Activated CD8-positive, alpha-beta memory T cell treated with anti-CD3 and anti-CD28 coated beads, Interleukin-2, amount 50 U/mL, for 24 hours (primary cell): ENCODE measurements around the gene LRRFIP1.
"Not testable (repeated sequence)": the region's sequence is repeated elsewhere in the genome, so short reads cannot be mapped to it uniquely, and the experiment has no call there.

ENCODE experiments used
- DNase-seq: peaks from one replicate; pipeline ENCODE4 v3.0.0-alpha.2; 2020; ENCODE audit errors: extremely low read depth

LRRFIP1 gene

GRCh38 chr2:237782181-237782580 is 154.8 kb downstream of the LRRFIP1 start:
- DNase-seq, result no peak

- not testable (repeated sequence) for DNase-seq
Measured at GRCh38 chr2:237783678-237784077, 156.3 kb downstream of the LRRFIP1 start.

- DNase-seq, result no peak
Measured at GRCh38 chr2:237786936-237787335, 159.5 kb downstream of the LRRFIP1 start.

GRCh38 chr2:237790353-237790752 is 163.0 kb downstream of the LRRFIP1 start:
- DNase-seq, result no peak

- DNase-seq, result no peak
Measured at GRCh38 chr2:237791977-237792727, 164.8 kb downstream of the LRRFIP1 start.

GRCh38 chr2:237797253-237797652 is 169.9 kb downstream of the LRRFIP1 start:
- no peak for DNase-seq

GRCh38 chr2:237798236-237799059 is 171.1 kb downstream of the LRRFIP1 start, which contains the start of gene RBM44:
Gene RBM44, plus strand, starts transcription at chr2:237798779. Its CDS starts 14,831 bp downstream, at chr2:237813610.
- DNase-seq, result no peak

GRCh38 chr2:237799060-237799428 is 171.7 kb downstream of the LRRFIP1 start:
- DNase-seq, result no peak

- no peak for DNase-seq
Measured at GRCh38 chr2:237801466-237801865, 174.1 kb downstream of the LRRFIP1 start.

GRCh38 chr2:237806334-237806733 is 178.9 kb downstream of the LRRFIP1 start:
- DNase-seq, result no peak

- no peak for DNase-seq
Measured at GRCh38 chr2:237815637-237816036, 188.2 kb downstream of the LRRFIP1 start.

- no peak for DNase-seq
Measured at GRCh38 chr2:237816531-237816930, 189.1 kb downstream of the LRRFIP1 start.

- DNase-seq, result no peak
Measured at GRCh38 chr2:237818066-237818473, 190.7 kb downstream of the LRRFIP1 start.

- no peak for DNase-seq
Measured at GRCh38 chr2:237819231-237819630, 191.8 kb downstream of the LRRFIP1 start.

- no peak for DNase-seq
Measured at GRCh38 chr2:237820421-237820820, 193.0 kb downstream of the LRRFIP1 start.

GRCh38 chr2:237823544-237823943 is 196.2 kb downstream of the LRRFIP1 start:
- DNase-seq, result no peak

GRCh38 chr2:237824085-237824484 is 196.7 kb downstream of the LRRFIP1 start:
- no peak for DNase-seq

GRCh38 chr2:237827421-237827987 is 200.1 kb downstream of the LRRFIP1 start:
- DNase-seq, result no peak
